Panc1 (cell line): ENCODE results near the gene SERPINA10. TPM values are rescaled to one million over a fixed set of nuclear protein-coding genes. Genes with fewer than 3 reads are reported as not detected.

Experiments used
- ATAC-seq: fragments of 200-7000 bp; cut with Tn5 transposase; 2 replicates; pipeline ENCODE4 v1.9.1; 2020; ENCODE audit warnings: mild to moderate bottlenecking, moderate library complexity
- BruUV-seq: library from RNA; stranded (reverse); fragments of 400-500 nt; replicated peaks from 2 replicates; lab custom pipeline; 2021; lab: Mats Ljungman, UMichigan
- CTCF ChIA-PET: fragments of 300-600 bp; sonication (Branson Sonifier 250); formaldehyde crosslinking; loops from one replicate; lab custom pipeline; 2022; ENCODE audit warnings: antibody characterized with exemption; lab: Charles Lee
- POLR2A ChIA-PET: fragments of 300-600 bp; sonication (Branson Sonifier 250); formaldehyde crosslinking; loops from one replicate; lab custom pipeline; 2022; ENCODE audit warnings: antibody characterized with exemption; lab: Charles Lee
- DNase-seq: peaks from one replicate; pipeline ENCODE4 v3.0.0-alpha.2; 2010; ENCODE audit warnings: low read depth, low spot score
- H3K27ac ChIP-seq: 2 replicates; pipeline ENCODE4 v1.5.1; 2011; ENCODE audit warnings: mild to moderate bottlenecking, low read length, inconsistent platforms
- H3K27me3 ChIP-seq: fragments of 200-500 bp; sonication (Bioruptor generic); 2 replicates; pipeline ENCODE4 v1.6.0; 2014; ENCODE audit warnings: low read length, inconsistent platforms; ENCODE audit not compliant: control insufficient read depth, insufficient read depth
- H3K36me3 ChIP-seq: fragments of 200-500 bp; sonication (Bioruptor generic); 2 replicates; pipeline ENCODE4 v1.5.1; 2014; ENCODE audit warnings: inconsistent platforms, mild to moderate bottlenecking, low read length, moderate library complexity; ENCODE audit not compliant: control insufficient read depth, insufficient read depth
- H3K4me1 ChIP-seq: 2 replicates; pipeline ENCODE4 v1.5.1; 2011; ENCODE audit warnings: inconsistent platforms, mild to moderate bottlenecking, low read length, moderate library complexity; ENCODE audit not compliant: control insufficient read depth, insufficient read depth
- H3K4me3 ChIP-seq, 2 experiments: 2 replicates each; pipeline ENCODE4 v1.5.1; 2011 to 2012; ENCODE audit warnings: low read depth in 2 of 2, low read length in 2 of 2, mild to moderate bottlenecking in 2 of 2, inconsistent platforms in 1 of 2, moderate library complexity in 1 of 2
- H3K9me3 ChIP-seq: fragments of 200-500 bp; sonication (Bioruptor generic); 2 replicates; pipeline ENCODE4 v1.5.1; 2014; ENCODE audit warnings: low read depth, mild to moderate bottlenecking, inconsistent platforms, low read length, moderate library complexity; ENCODE audit not compliant: control insufficient read depth, insufficient read depth
- POLR2AphosphoS5 ChIP-seq: IDR thresholded peaks from 2 replicates; pipeline ENCODE4 v1.6.1; 2012; ENCODE audit warnings: mild to moderate bottlenecking, low read depth, low read length, moderate library complexity
- SIN3A ChIP-seq: IDR thresholded peaks from 2 replicates; pipeline ENCODE4 v1.6.1; 2012; ENCODE audit warnings: low read depth, mild to moderate bottlenecking, low read length, moderate library complexity, borderline replicate concordance; ENCODE audit not compliant: insufficient read depth
- TCF7L2 ChIP-seq: IDR thresholded peaks from 2 replicates; pipeline ENCODE4 v1.6.1; 2011; ENCODE audit warnings: mild to moderate bottlenecking, low read depth, low read length, inconsistent platforms
- in situ Hi-C: cut with HindIII; loops from 2 replicates; pipeline ENCODE4 v1.10.0; 2016; ENCODE audit warnings: low sequenced_read_pairs, low pct_unique_long_range_greater_than_20kb
- intact Hi-C: fragments of 100-400 bp; cut with micrococcal nuclease; formaldehyde crosslinking; loops from one replicate; pipeline ENCODE4 v1.10.0; 2022; ENCODE audit not compliant: unreplicated experiment
- total RNA-seq: library from RNA; stranded (reverse); gene quantifications from one replicate; pipeline ENCODE4 v1.2.1, GENCODE V29; 2021; ENCODE audit not compliant: unreplicated experiment
- TF ChIP-seq, protein P1 (sequence below): fragments of 450-650 bp; IDR thresholded peaks from 2 replicates; pipeline ENCODE4 v1.5.1; 2017; ENCODE audit warnings: mild to moderate bottlenecking
- TF ChIP-seq, protein P2 (sequence below), 2 experiments: IDR thresholded peaks; 2 replicates each; pipeline ENCODE4 v1.6.1; 2011 to 2012; ENCODE audit warnings: low read depth in 2 of 2, control low read depth in 1 of 2, low read length in 1 of 2, mild to moderate bottlenecking in 1 of 2, moderate library complexity in 1 of 2; ENCODE audit not compliant: insufficient read depth in 1 of 2

Gene SERPINA10
- total RNA-seq, 1 experiment from 2014 or later: 0.03 TPM

DNA sequence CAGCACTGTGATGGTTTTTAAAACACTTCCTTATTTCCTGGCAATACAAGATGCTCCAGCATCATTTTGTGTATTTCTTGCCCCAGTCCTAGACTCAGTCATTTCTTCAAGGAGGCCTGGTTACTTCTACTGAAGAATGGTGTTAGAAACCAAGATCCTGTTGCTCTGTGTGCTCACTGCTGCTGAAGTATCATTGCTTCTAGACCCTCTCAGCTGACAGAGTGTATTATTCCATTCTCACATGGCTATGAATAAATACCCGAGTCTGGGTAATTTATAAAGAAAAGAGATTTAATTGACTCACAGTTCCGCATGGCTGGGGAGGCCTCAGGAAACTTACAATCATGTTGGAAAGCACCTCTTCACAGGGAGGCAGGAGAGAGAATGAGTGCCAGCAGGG lies 45.0 kb upstream of the SERPINA10 start:
- intact Hi-C loops (no loop called here), in situ Hi-C loops (no loop called here)
- no peak for DNase-seq
- Histone ChIP-seq H3K36me3 (no peaks in the 10 kb centered on the region), H3K27ac (no peak overlapping the region), H3K27me3 (no peaks in the 10 kb centered on the region), H3K9me3 (no peaks in the 10 kb centered on the region), H3K4me3 (no peak overlapping the region), H3K4me1 (no peaks in the 10 kb centered on the region; the same call in 1 of the 2 replicates)
- ChIA-PET CTCF (no interaction called here), POLR2A (no interaction called here)
- ATAC-seq: no peak
- BruUV-seq: no TSS peak
- TF ChIP-seq TCF7L2 (no peak), POLR2AphosphoS5 (no peak), SIN3A (no peak)
- TF ChIP-seq, protein P1, sequence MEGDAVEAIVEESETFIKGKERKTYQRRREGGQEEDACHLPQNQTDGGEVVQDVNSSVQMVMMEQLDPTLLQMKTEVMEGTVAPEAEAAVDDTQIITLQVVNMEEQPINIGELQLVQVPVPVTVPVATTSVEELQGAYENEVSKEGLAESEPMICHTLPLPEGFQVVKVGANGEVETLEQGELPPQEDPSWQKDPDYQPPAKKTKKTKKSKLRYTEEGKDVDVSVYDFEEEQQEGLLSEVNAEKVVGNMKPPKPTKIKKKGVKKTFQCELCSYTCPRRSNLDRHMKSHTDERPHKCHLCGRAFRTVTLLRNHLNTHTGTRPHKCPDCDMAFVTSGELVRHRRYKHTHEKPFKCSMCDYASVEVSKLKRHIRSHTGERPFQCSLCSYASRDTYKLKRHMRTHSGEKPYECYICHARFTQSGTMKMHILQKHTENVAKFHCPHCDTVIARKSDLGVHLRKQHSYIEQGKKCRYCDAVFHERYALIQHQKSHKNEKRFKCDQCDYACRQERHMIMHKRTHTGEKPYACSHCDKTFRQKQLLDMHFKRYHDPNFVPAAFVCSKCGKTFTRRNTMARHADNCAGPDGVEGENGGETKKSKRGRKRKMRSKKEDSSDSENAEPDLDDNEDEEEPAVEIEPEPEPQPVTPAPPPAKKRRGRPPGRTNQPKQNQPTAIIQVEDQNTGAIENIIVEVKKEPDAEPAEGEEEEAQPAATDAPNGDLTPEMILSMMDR: no peak
- TF ChIP-seq, protein P2, sequence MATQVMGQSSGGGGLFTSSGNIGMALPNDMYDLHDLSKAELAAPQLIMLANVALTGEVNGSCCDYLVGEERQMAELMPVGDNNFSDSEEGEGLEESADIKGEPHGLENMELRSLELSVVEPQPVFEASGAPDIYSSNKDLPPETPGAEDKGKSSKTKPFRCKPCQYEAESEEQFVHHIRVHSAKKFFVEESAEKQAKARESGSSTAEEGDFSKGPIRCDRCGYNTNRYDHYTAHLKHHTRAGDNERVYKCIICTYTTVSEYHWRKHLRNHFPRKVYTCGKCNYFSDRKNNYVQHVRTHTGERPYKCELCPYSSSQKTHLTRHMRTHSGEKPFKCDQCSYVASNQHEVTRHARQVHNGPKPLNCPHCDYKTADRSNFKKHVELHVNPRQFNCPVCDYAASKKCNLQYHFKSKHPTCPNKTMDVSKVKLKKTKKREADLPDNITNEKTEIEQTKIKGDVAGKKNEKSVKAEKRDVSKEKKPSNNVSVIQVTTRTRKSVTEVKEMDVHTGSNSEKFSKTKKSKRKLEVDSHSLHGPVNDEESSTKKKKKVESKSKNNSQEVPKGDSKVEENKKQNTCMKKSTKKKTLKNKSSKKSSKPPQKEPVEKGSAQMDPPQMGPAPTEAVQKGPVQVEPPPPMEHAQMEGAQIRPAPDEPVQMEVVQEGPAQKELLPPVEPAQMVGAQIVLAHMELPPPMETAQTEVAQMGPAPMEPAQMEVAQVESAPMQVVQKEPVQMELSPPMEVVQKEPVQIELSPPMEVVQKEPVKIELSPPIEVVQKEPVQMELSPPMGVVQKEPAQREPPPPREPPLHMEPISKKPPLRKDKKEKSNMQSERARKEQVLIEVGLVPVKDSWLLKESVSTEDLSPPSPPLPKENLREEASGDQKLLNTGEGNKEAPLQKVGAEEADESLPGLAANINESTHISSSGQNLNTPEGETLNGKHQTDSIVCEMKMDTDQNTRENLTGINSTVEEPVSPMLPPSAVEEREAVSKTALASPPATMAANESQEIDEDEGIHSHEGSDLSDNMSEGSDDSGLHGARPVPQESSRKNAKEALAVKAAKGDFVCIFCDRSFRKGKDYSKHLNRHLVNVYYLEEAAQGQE (IDR thresholded peaks at IDR 0.05; ENCODE audit: insufficient read depth in 1 of 2, low read depth in 2 of 2, low read length in 1 of 2): no peak

DNA sequence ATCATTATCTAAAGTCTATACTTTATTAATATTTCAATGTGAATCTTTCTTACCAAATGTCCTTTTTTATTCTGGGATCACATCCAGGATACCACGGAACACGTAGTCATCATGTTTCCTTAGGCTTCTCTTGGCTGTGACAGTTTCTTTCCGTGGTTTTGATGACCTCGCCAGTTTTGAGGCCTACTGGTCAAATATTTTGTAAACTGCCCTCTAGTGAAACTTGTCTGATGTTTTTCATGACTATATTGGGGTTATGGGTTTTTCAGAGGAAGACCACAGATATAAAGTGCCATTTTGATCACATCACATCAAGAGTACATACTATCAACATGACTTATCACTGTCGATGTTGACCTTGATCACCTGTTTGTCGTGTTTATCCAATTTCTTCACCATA lies 44.2 kb upstream of the SERPINA10 start:
- DNase-seq (no peak), ATAC-seq (no peak)
- no peaks in the 10 kb centered on the region for H3K9me3 ChIP-seq
- ChIA-PET CTCF (no interaction called here), POLR2A (no interaction called here)
- in situ Hi-C loops: no loop called here
- intact Hi-C loops: no loop called here
- TF ChIP-seq, protein P1: no peak
- TF ChIP-seq TCF7L2 (no peak), POLR2AphosphoS5 (no peak), SIN3A (no peak)
- TF ChIP-seq, protein P2 (IDR thresholded peaks at IDR 0.05; ENCODE audit: insufficient read depth in 1 of 2, low read depth in 2 of 2, low read length in 1 of 2): no peak
- no peaks in the 10 kb centered on the region for H3K27me3 ChIP-seq
- no peaks in the 10 kb centered on the region; the same call in 1 of the 2 replicates for H3K4me1 ChIP-seq
- H3K27ac ChIP-seq: no peak overlapping the region
- no peaks in the 10 kb centered on the region for H3K36me3 ChIP-seq
- no TSS peak for BruUV-seq
- no peak overlapping the region for H3K4me3 ChIP-seq
